SK-N-DZ (cell line): Measurements from ENCODE around the gene IL5RA. TPM values are rescaled to one million over a fixed set of nuclear protein-coding genes. Genes with fewer than 3 reads are reported as not detected.
A peak's percentile ranks its signal among the peaks of the same experiment; 100 is the strongest.

Experiments
- DNase-seq: peaks from one replicate; pipeline ENCODE4 v3.0.0-alpha.2; 2015; ENCODE audit warnings: low spot score
- polyA plus RNA-seq, 2 experiments: library from polyadenylated mRNA; depleted of rRNA; stranded (reverse); fragments of >200 nt; gene quantifications; 2 replicates each; pipeline ENCODE4 v1.2.3, GENCODE V29; 2014

Gene IL5RA, protein sequence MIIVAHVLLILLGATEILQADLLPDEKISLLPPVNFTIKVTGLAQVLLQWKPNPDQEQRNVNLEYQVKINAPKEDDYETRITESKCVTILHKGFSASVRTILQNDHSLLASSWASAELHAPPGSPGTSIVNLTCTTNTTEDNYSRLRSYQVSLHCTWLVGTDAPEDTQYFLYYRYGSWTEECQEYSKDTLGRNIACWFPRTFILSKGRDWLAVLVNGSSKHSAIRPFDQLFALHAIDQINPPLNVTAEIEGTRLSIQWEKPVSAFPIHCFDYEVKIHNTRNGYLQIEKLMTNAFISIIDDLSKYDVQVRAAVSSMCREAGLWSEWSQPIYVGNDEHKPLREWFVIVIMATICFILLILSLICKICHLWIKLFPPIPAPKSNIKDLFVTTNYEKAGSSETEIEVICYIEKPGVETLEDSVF
- not detected in 2 replicates for polyA plus RNA-seq (2014; cell fraction: cytosol; rRNA removed)
- polyA plus RNA-seq (2014; cell fraction: nucleus; rRNA removed), result 0.14 TPM in 1 of 2 replicates, not detected in the other

DNA sequence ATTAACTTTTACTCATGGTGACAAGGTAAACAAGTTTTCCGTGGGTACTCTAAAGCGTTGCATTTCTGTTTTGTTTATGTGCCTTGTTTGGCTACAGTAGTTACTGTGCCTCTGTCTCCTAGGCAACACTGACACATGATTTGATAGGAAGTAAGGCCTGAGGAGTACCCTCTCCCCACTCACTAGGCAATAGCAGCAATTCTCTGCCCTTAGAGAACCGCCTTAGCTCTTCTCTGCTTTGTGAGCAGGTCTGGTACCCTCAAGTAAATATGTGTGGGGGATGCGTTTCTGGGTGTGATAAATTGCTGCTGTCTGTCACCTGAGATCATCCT, at the start of gene IL5RA:
Gene IL5RA (minus strand): TSS at position 76 of the 332 bp plus-strand sequence. CDS start 5,390 bp downstream, outside the sequence.
- DNase-seq, result peak; percentile 27

DNA sequence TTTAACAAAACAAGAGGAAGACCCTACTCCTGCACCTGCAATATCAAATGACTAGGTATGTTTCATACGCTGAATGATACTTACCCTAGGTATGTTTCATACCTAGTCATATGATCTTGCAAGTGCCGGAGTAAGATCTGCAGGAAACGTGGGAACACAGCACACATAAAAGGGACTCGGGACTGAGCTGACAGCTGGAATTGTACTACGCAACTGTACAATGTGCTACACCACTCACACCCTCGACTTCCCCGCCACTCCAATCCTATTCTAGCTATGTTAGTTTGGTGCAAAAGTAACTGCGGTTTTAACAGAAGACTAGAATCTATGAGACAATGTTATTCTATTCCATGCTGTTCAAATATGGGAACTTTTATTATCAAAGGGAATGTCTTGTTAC, 47.3 kb upstream of the IL5RA start:
- no peak for DNase-seq

DNA sequence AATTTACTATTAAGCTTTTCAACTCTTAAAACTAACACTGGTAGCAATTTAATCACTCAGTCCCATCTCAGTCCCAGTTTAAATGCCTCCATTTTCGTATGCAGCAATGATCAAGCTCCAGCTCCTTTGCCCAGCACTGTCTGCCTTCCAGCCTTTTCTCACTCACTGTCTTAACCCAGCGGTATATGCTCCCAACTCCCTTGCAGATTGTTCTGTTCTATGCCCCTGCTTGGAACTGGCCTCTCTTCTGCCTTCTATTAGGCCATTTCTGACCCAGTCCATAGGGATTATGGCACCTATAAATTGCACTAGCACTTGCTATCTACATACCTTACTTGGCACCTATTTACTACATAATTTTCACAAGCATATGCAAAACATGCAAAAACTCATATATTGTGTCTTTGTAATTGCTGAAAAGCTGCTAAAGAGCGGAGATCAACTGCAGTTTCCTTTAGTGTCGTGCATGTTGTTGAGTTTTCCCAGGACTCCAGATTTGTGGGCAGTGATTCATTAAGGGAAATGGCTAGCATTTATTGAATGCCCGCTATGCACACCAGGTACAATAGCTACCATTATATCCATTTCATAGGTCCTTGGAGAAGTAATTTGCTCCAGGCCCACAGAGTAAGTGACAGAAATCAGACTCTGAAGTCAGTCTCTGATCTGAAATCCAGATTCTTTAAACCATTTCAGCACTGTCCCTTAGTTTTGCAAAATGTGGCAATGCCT, 44.9 kb upstream of the IL5RA start:
- DNase-seq, result no peak

DNA sequence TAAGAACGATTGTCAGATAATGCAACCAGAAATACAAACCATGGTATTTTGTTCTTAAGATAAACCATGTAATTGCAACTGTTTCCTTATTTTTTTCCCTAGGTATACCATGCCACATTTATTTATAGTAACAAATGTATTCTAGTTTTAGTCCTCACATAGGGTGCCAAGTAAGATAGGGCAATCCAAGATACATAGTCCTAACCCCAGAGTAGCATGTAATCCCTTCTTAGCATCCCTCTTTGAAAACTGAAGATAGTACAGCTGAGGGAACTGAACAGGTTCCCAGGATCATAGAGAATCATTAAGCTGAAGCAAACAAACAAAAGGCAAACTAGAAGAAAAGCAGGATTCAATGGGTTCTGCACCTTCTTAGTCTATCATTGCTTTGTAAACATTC, 41.3 kb upstream of the IL5RA start:
- DNase-seq, result no peak

DNA sequence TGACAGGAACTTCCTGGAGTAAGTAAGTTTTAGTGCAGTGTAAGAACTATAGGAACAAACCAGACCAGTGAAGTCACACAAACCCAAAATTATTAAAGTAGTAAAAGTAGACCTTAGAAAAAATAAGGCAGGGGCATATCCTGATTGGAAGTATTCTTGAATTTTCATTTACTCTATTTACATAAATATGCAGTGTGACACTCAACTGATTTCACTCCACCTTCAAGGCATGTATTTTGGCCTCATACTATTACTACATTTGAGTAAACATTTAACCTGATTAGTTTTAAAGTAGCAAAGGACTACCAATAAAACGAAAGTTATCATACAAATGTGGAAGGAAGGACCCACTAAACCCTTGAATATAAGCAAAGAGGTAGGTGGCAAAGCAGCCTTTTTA, 39.4 kb upstream of the IL5RA start:
- DNase-seq, result no peak

DNA sequence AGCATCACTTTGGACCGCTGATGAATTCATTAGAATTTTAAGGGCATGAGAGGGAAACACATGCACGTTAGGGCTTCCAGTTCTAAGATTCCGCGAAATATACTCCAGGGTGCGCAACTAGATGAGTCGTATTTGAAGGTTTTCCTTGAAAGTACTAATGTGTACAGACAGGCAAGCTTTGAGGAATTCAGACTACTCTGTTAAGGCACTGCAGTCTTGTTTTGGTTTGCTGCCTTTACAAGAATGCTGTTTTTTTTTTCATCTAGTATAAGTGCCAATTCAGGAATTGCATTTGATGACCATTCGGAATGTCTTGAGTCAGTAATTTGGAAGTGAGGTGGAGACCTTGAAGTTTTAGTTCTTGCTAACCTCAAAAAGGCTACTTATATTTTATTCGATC, 35.7 kb upstream of the IL5RA start:
- DNase-seq, result no peak

DNA sequence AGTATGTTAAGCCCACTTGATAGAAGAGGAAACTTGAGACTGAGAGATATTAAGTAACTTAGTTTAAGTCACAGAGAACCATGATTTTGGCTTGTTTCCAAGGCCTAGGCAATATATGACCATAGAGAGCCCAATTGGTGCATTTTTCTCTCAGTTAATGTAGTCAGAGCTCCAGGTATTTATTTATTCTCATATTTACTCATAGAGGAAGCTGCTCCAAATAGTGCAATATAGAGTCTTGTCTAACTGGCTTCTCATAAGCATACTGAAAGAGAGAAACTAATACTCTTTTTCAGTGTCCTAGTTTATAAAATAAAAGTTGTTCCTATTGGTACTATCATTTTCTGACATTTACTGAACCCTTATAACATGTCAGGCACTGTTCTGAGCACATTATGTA, 31.8 kb upstream of the IL5RA start:
- DNase-seq, result no peak

DNA sequence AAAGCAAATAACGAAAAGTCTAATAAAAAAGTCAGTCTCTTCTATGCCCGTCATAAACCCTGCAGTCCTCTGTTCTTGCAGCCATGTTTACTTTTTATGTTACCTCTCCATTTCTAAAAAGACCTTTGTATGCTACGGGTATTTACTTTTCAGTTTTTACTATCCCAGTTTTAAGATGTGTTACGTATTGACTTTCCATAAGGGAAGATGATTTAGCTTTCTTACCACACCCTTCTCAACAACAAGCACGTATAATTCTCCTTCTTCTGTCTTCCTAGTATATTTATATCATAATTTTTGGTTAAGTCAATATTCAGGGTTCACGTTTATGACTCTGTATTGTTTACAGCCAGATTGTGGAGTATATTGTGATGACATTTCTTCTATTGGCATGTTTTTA, 27.4 kb upstream of the IL5RA start:
- no peak for DNase-seq

DNA sequence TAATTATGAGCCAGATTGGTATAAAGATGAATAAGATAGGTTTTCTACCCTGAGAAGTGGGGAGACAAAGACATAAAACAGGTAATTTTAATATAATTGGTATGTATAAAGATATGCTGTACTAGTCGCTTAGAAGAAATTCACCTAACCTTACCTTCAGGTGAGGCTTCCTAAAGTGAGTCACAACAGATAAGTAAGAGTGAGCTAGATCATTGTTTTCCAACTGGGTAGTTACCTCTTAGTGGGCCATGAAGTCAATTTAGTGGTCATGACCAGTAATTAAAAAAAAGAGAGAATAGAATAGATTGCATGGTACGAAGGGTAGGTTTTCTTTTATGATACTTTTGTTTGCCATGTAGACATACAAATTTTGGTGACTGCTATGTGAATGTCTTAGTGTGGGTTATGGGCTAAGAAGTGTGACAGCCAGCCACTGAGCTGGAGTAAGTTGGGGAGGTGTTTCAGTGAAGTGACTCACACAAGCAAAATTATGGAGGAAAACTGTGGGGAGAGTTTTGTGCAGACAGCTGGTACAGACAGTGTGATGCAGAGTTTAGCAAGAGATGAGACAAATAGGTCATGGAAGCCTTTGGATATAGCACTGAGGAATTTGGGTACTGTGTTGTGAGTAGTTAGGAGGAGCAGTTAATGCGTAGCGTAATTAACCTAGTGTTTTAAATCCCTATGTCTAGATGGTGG, 24.7 kb upstream of the IL5RA start:
- DNase-seq, result no peak

DNA sequence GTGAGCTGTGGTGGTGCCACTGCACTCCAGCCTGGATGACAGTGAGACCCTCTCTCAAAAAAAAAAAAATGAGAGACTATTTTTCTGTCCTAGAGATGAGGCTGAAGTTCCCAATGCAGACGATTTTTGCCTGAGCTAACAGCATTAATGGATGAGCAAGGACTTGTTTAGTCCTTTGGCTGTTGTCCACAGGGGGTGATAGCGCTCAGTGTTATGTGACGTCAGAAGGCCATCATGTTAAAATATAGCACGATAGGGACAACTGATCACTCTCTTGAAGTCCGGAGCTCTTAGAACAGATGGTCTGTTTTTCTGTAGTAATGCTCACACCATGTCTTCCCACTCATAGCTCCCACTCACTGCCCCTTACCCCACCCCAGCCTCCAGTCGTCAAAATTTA, 23.3 kb upstream of the IL5RA start:
- DNase-seq, result no peak

DNA sequence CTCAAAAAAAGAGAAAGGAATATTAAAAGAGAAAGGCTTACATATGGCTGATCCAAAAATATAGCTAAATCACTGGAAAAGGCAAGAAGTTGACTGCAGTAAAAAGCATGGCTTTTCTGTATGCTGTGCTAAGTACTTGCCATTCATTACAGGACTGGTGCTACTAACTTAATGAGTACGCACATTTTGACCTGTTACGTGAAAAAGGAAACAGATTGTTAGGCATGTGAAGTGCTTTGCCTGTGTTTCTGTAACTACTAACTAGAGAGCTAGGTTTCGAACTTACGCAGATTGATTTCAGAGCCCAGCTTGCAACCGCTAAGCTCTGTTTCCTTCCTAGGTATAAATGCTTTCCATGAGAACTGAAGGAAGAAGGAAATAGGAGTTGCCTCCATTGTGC, 19.4 kb upstream of the IL5RA start:
- no peak for DNase-seq

DNA sequence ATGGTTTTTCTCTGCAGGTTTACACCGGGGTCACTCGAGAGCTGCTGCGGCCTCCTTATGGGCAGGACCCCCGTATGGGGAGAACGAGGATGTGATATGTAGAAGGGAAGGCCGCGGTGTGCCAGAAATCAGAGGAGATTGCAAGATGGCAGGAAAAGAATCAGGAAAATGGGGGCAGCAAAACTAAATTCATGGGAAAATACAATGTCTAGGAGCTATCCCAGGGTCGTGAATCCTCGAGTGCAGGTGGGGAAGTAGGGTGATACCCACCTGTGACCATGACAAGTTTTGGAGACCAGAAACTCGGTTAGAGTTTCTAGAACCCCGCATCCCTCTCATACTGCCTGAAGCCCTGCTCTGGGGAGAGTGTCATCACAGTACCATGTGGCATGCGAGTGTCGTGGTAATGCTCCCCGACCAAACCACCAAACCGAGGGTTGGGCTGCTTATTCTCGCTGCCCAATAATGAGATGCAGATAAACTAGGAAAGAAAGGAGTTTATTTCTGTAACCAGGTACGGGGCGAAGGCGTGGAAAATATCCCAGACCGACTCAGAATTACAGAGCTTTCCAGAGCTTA, 17.3 kb upstream of the IL5RA start:
- DNase-seq, result peak; percentile 18

DNA sequence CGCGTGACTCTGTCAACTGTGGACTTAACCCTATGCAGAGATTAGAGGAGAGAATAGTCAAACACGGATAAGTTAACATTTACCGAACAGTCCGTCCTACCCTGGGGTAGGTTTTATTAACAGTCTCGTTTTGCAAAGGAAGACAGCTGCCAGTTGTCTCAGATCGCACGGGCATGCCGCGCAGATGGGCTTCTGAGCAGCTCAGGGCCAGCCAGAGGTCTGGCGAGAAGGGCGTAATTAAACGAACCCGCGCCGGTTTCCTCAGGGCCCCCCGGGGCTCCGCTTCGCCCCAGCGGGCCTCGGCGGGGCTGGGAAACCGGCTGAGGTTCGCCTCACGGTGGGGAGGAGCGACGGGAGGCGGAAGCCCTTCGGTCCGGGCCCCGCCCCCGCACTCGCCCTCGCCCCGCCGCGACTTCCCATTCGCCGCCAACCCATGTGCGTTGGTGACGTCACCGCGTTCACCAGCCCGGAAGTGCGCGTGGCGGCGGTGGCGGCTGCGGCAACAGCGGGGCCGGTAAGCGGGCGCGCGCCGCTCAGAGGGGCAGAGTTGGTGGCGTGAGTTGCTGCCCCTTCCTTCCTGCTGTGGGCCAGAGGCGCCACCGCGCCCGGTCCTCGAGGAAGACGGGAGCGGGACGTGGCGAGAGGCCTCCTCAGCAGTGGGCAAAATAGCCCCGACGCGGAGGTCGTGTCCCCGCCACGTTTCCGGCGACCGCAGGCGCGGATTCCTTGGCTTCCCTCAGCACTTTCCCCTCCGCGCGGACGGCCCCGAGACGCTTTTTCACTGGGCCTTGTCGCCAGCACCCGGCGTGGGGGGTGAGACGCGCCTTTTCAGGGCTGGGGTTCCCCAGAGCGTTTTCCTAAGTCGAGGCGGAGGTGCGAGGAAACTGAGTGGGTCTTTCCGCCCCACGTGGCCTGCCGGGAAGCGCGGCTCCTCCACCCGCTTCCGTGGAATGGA, 16.6 kb upstream of the IL5RA start, which contains the start of gene TRNT1:
Gene TRNT1 (plus strand): TSS at position 464 of the 955 bp plus-strand sequence. CDS start 2,101 bp downstream, outside the sequence.
- peak; percentile 94 for DNase-seq

DNA sequence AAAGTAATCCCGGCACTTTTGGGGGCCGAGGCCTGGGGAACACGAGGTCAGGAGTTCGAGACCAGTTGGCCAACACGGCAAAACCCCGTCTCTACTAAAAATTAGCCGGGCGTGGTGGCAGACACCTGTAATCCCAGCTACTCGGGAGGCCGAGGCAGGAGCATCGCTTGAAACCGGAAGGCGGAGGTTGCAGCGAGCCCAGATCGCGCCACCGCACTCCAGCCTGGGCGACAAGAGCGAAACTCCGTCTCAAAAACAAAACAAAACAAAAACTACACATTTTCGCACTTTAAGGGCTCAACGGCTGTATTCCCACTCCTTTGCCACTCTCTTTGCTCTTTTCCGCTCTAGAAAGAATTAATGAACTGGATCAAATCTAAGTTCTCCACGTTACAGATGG, 15.8 kb upstream of the IL5RA start:
- DNase-seq, result no peak

DNA sequence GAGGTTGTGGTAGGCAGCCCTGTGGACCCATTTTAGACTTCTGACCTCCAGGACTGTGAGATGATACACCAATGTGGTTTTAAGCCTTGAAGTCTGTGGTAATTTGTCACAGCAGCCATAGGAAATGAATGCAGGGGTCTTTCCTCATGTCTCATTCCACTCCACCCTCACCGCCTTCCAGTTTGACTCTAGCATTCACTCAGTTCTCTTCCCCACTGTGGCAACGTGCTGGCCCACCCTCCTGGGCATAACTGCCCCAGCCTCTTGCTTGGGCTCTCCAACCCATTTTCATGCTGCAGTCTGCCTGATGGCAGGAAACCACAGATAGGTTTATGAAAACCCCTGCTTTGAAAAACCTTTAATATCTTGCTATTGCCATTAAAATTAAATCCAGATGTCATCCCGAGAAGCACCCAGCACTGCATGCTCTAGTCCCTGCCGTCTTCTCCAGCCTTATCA, 9.2 kb upstream of the IL5RA start:
- DNase-seq, result no peak

DNA sequence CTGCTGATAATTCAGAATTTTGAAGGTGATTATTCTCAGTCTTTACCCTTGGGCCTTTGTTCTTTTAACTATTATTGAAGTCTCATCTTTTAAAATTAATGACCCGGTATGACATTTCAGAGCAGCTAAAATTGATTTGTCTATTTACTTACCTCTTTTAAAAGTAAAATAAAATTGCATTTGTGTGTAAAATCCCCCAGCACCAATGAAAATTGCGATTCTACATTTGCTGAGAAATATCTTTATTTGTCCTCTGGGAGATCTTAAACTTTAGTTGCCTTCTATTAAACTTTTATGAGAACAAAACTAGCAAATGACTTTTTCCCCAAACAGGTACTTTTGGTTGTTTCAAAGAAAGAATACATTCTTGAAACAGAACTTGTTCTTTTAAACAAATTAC, 7.5 kb upstream of the IL5RA start:
- no peak for DNase-seq

DNA sequence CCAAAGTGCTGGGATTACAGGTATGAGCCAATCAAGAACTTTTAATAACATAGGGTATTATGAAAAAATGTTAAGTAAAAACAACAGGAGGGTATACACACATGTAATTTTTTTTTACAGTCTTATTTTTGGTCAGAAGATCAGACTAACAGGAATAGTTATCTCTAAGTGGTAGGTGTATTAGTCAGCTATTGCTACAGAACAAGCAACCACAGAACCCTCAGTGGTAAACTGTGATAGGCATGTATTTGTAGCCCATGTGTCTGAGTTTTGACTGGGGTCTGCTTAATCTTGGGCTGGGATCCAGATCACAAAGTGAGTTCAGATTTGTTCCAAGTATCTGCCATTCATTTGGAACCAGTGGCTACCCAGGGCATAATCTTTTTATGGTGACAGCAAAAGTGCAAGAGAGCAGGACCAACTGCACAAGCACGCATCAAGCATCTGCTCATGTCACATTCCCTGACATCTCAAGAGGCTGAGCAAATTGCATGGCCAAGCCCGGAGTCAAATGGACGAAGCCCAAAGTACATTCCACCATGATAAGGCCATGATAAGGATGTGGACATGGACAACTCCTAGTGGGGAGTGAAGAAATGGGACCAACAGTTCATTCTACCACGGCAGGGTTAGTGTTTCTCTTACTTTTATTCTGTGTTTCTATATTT, 3.0 kb upstream of the IL5RA start:
- no peak for DNase-seq

DNA sequence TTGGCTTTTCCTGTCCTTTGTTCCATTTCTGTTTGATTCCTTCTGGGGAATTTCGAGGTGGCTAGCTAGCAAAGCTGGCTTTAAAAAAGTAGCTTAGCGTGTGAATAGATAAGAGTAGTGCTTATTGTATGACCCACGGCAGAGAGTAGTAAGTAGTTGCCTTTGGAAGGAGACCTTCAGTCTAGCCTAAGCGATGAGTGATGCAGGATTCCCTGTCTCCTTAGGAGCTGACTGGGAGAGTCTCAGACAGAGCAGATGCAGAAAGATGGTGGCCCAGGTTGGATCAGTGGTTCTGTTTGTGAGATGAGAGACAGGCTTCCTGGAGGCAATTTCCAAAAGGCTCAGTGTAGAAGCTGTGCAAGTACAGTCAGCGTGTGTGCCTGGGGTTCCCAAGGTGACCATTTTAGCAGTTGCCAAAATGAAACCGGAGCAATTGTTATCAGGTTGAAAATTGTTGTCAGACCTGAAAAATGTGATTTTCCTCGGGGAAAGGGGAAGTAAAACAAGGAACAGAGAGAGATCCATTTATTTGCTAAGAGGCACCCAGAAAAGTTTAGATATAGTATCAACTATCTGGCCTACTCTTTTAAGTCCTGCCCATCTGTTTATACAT, 681 bp upstream of the IL5RA start:
- DNase-seq, result no peak
